ENCODE results near the gene PZP.

DNA sequence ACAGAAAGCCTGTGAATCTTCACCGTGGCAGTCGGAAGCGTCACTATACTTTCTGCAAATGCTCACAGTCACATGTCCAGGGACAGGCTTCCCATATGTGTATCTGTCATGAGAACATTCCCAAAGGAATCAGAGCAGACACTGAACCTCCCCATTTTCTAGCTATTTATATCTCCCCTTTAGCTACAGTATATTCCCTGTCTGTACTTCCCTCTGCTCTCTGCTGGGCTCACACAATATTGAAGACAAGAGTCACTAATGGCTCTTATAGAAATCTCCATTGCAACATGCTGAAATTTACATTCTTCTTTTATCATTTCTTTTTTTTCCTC is 100.7 kb downstream of the PZP start:
- TF ChIP-seq, protein P1, sequence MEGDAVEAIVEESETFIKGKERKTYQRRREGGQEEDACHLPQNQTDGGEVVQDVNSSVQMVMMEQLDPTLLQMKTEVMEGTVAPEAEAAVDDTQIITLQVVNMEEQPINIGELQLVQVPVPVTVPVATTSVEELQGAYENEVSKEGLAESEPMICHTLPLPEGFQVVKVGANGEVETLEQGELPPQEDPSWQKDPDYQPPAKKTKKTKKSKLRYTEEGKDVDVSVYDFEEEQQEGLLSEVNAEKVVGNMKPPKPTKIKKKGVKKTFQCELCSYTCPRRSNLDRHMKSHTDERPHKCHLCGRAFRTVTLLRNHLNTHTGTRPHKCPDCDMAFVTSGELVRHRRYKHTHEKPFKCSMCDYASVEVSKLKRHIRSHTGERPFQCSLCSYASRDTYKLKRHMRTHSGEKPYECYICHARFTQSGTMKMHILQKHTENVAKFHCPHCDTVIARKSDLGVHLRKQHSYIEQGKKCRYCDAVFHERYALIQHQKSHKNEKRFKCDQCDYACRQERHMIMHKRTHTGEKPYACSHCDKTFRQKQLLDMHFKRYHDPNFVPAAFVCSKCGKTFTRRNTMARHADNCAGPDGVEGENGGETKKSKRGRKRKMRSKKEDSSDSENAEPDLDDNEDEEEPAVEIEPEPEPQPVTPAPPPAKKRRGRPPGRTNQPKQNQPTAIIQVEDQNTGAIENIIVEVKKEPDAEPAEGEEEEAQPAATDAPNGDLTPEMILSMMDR (IDR thresholded peaks at IDR 0.05; ENCODE audit: insufficient read depth, low read depth, low read length) = no peak
- TF ChIP-seq EZH2 (IDR thresholded peaks at IDR 0.05; ENCODE audit: insufficient read depth, low read length) = no peak

Data from astrocyte (in vitro differentiated cells and primary cell).